GM21717 (cell line): Measurements from ENCODE around the gene KIF17.
A peak's percentile ranks its signal among the peaks of the same experiment; 100 is the strongest.

Experiments
- ATAC-seq: cut with Tn5 transposase; IDR thresholded peaks from one replicate; pipeline ENCODE4 v1.9.1; 2021; ENCODE audit warnings: mild to moderate bottlenecking, moderate library complexity; ENCODE audit not compliant: unreplicated experiment

The KIF17 gene

GRCh38 chr1:20717452-20718342 is at the start of gene KIF17:
KIF17 (minus strand) TSS chr1:20718007; CDS start chr1:20717706, 301 bp downstream.
- no peak for ATAC-seq

GRCh38 chr1:20767271-20767670 is 49.5 kb upstream of the KIF17 start:
- ATAC-seq, result no peak

- no peak for ATAC-seq
These were observed 45.6 kb upstream of the KIF17 start for GRCh38 chr1:20763417-20763816.

- no peak for ATAC-seq
These were observed 42.5 kb upstream of the KIF17 start for GRCh38 chr1:20760322-20760721.

GRCh38 chr1:20753589-20753988 is 35.8 kb upstream of the KIF17 start:
- ATAC-seq, result no peak

GRCh38 chr1:20751462-20751990 is 33.7 kb upstream of the KIF17 start:
- ATAC-seq, result no peak

GRCh38 chr1:20742671-20743070 is 24.9 kb upstream of the KIF17 start:
- ATAC-seq, result no peak

GRCh38 chr1:20740781-20741180 is 23.0 kb upstream of the KIF17 start:
- no peak for ATAC-seq

- ATAC-seq, result no peak
These were observed 21.4 kb upstream of the KIF17 start for GRCh38 chr1:20739225-20739624.

- ATAC-seq, result no peak
These were observed 17.8 kb upstream of the KIF17 start for GRCh38 chr1:20735581-20736111.

GRCh38 chr1:20733360-20733975 is 15.7 kb upstream of the KIF17 start:
- no peak for ATAC-seq

- ATAC-seq, result no peak
These were observed 15.0 kb upstream of the KIF17 start, which contains the start of gene SH2D5 for GRCh38 chr1:20732588-20733359. SH2D5 (minus strand) TSS chr1:20732703; CDS start chr1:20728044, 4,659 bp downstream.

GRCh38 chr1:20732071-20732587 is 14.3 kb upstream of the KIF17 start:
- peak; percentile 46 for ATAC-seq

- ATAC-seq, result no peak
These were observed 13.5 kb upstream of the KIF17 start for GRCh38 chr1:20731057-20731991.

GRCh38 chr1:20730690-20731056 is 12.9 kb upstream of the KIF17 start:
- ATAC-seq, result no peak

GRCh38 chr1:20729990-20730689 is 12.3 kb upstream of the KIF17 start:
- no peak for ATAC-seq

- no peak for ATAC-seq
These were observed 11.5 kb upstream of the KIF17 start for GRCh38 chr1:20729155-20729931.
